Keratinocyte (primary cell): Measurements from ENCODE around the gene ENPP6. TPM values are rescaled to one million over a fixed set of nuclear protein-coding genes. Genes with fewer than 3 reads are reported as not detected.

ENCODE experiments used
- DNase-seq: peaks from one replicate; pipeline ENCODE4 v3.0.0-alpha.2; 2011; ENCODE audit warnings: low read depth, missing footprints, low spot score
- FAIRE-seq: peaks from 2 replicates; lab custom pipeline; 2011; peaks lifted over from hg19 to GRCh38; lab: Jason Lieb, UNC
- H2AFZ ChIP-seq: 2 replicates; pipeline ENCODE4 v1.6.0; 2012; ENCODE audit warnings: low read length, control low read depth, inconsistent platforms; ENCODE audit not compliant: control insufficient read depth
- H3K27ac ChIP-seq: 2 replicates; pipeline ENCODE4 v1.5.1; 2011; ENCODE audit warnings: low read length; ENCODE audit not compliant: control insufficient read depth, insufficient read depth
- H3K27me3 ChIP-seq: 3 replicates; pipeline ENCODE4 v1.6.0; 2011; ENCODE audit warnings: low read length; ENCODE audit not compliant: control insufficient read depth, insufficient read depth; ENCODE audit errors: extremely low read depth
- H3K36me3 ChIP-seq, 2 experiments: 2 replicates in 1 of 2; 3 replicates in 1 of 2; pipeline ENCODE4 v1.5.1; 2011; ENCODE audit warnings: low read length in 2 of 2, mild to moderate bottlenecking in 1 of 2; ENCODE audit not compliant: control insufficient read depth in 2 of 2, insufficient read depth in 2 of 2; ENCODE audit errors: extremely low read depth in 1 of 2
- H3K4me1 ChIP-seq: 3 replicates; pipeline ENCODE4 v1.5.1; 2011; ENCODE audit warnings: low read length; ENCODE audit not compliant: control insufficient read depth, insufficient read depth; ENCODE audit errors: extremely low read depth
- H3K4me2 ChIP-seq: 3 replicates; pipeline ENCODE4 v1.6.0; 2011; ENCODE audit warnings: low read depth, low read length; ENCODE audit not compliant: control insufficient read depth, insufficient read depth; ENCODE audit errors: extremely low read depth
- H3K4me3 ChIP-seq, 3 experiments: fragments of 200-600 bp in 1 of 3; sonication (generic) in 1 of 3; 2 replicates in 2 of 3; 3 replicates in 1 of 3; pipeline ENCODE4 v1.5.1; 2011 to 2016; ENCODE audit warnings: low read length in 3 of 3, mild to moderate bottlenecking in 3 of 3, control low read depth in 2 of 3, inconsistent platforms in 1 of 3, low read depth in 1 of 3, mixed read lengths in 1 of 3, mixed run types in 1 of 3, moderate library complexity in 1 of 3; ENCODE audit not compliant: control insufficient read depth in 2 of 3, insufficient read depth in 2 of 3; ENCODE audit errors: extremely low read depth in 1 of 3
- H3K79me2 ChIP-seq: 2 replicates; pipeline ENCODE4 v1.6.0; 2012; ENCODE audit warnings: low read length; ENCODE audit not compliant: control insufficient read depth, insufficient read depth
- H3K9ac ChIP-seq: 3 replicates; pipeline ENCODE4 v1.6.0; 2011; ENCODE audit warnings: low read length; ENCODE audit not compliant: control insufficient read depth, insufficient read depth; ENCODE audit errors: extremely low read depth
- H3K9me1 ChIP-seq: 3 replicates; pipeline ENCODE4 v1.6.0; 2011; ENCODE audit warnings: low read length; ENCODE audit not compliant: control insufficient read depth, insufficient read depth; ENCODE audit errors: extremely low read depth
- H3K9me3 ChIP-seq: 2 replicates; pipeline ENCODE4 v1.5.1; 2012; ENCODE audit warnings: low read depth, low read length; ENCODE audit not compliant: control insufficient read depth
- H4K20me1 ChIP-seq: 3 replicates; pipeline ENCODE4 v1.6.0; 2011; ENCODE audit warnings: low read length; ENCODE audit not compliant: control insufficient read depth, insufficient read depth; ENCODE audit errors: extremely low read depth
- EZH2 ChIP-seq: IDR thresholded peaks from one replicate; pipeline ENCODE4 v1.6.1; 2012; ENCODE audit warnings: inconsistent platforms, mild to moderate bottlenecking, low read length, moderate library complexity
- dilution Hi-C: fragments of 300-500 bp; cut with MboI; formaldehyde crosslinking; loops from one replicate; pipeline ENCODE4 v1.7.0; 2020; ENCODE audit warnings: low sequenced_read_pairs; ENCODE audit not compliant: extremely low pct_ligation_motif_present
- polyA plus RNA-seq, 5 experiments: library from polyadenylated mRNA; depleted of rRNA in 3 of 5; stranded (reverse) in 3 of 5; stranded (forward) in 1 of 5; unstranded in 1 of 5; fragments of >200 nt; gene quantifications; 1 replicate in 1 of 5; 2 replicates in 3 of 5; 3 replicates in 1 of 5; pipeline versions ENCODE4 v1.2.1 to v1.2.3, GENCODE V29; 2011 to 2012; ENCODE audit warnings: missing spikeins in 2 of 5, low read depth in 1 of 5, low replicate concordance in 1 of 5
- TF ChIP-seq, protein P1 (sequence below), 3 experiments: IDR thresholded peaks in 1 of 3; conservative IDR thresholded peaks in 1 of 3; optimal IDR thresholded peaks in 1 of 3; 2 replicates in 2 of 3; 3 replicates in 1 of 3; pipeline versions ENCODE3 to v1.5.1; 2011; ENCODE audit warnings: low read length in 3 of 3, mild to moderate bottlenecking in 3 of 3, moderate library complexity in 2 of 3, control low read depth in 1 of 3, inconsistent platforms in 1 of 3; ENCODE audit not compliant: insufficient read depth in 2 of 3; ENCODE audit errors: extremely low read depth in 1 of 3

The ENPP6 gene
- polyA plus RNA-seq, 1 donor (not counting 4 experiments of a cell fraction or from before 2014, with no cell fraction given) = not detected

GRCh38 chr4:184153781-184154180, 63.9 kb downstream of the ENPP6 start:
- dilution Hi-C loops = no loop called here
- Histone ChIP-seq H3K9me3 (no peaks in the 10 kb centered on the region), H3K9me1 (no peaks in the 10 kb centered on the region), H3K4me1 (no peaks in the 10 kb centered on the region), H3K4me3 (no peak overlapping the region), H3K4me2 (no peak overlapping the region), H3K36me3 (no peaks in the 10 kb centered on the region), H3K9ac (no peak overlapping the region), H4K20me1 (no peaks in the 10 kb centered on the region), H3K79me2 (no peaks in the 10 kb centered on the region), H3K27ac (no peak overlapping the region), H3K27me3 (no peaks in the 10 kb centered on the region), H2AFZ (no peak overlapping the region)
- DNase-seq = no peak
- FAIRE-seq = no peak
- TF ChIP-seq, protein P1, sequence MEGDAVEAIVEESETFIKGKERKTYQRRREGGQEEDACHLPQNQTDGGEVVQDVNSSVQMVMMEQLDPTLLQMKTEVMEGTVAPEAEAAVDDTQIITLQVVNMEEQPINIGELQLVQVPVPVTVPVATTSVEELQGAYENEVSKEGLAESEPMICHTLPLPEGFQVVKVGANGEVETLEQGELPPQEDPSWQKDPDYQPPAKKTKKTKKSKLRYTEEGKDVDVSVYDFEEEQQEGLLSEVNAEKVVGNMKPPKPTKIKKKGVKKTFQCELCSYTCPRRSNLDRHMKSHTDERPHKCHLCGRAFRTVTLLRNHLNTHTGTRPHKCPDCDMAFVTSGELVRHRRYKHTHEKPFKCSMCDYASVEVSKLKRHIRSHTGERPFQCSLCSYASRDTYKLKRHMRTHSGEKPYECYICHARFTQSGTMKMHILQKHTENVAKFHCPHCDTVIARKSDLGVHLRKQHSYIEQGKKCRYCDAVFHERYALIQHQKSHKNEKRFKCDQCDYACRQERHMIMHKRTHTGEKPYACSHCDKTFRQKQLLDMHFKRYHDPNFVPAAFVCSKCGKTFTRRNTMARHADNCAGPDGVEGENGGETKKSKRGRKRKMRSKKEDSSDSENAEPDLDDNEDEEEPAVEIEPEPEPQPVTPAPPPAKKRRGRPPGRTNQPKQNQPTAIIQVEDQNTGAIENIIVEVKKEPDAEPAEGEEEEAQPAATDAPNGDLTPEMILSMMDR (optimal IDR thresholded peaks at IDR 0.05 in 1 of 3, IDR thresholded peaks at IDR 0.05 in 1 of 3, conservative IDR thresholded peaks at IDR 0.05 in 1 of 3; ENCODE audit: extremely low read depth in 1 of 3, insufficient read depth in 2 of 3, low read length in 3 of 3) = no peak
- no peak for TF ChIP-seq EZH2

DNA sequence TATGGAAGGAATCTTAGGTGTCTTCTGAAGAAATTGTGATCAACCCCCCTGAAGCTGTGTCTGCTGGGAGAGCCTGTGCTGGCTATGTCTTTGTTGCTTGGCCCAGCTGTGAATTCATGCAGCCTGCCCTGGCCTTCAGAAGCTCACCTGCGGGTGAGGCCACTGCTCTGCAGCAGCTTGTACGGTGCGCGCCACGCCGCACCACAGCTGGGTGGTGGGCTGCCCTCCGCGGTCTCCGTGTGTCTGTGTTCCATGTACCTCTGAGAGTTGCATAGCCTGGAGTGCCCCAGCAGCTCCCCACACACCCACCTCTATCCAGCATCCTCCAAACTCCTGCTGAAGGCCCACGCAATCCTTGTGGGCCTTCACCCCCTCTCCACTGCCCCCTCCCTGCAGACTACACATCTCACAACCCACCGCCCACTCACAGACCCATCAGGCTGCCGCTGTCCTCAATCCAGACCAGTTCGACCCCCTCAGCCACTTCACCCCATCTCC, 65.6 kb downstream of the ENPP6 start:
- no peak overlapping the region for H2AFZ ChIP-seq
- no peaks in the 10 kb centered on the region for H3K9me3 ChIP-seq
- H3K9me1 ChIP-seq = no peaks in the 10 kb centered on the region
- H3K36me3 ChIP-seq = no peaks in the 10 kb centered on the region
- TF ChIP-seq, protein P1 (optimal IDR thresholded peaks at IDR 0.05 in 1 of 3, IDR thresholded peaks at IDR 0.05 in 1 of 3, conservative IDR thresholded peaks at IDR 0.05 in 1 of 3; ENCODE audit: extremely low read depth in 1 of 3, insufficient read depth in 2 of 3, low read length in 3 of 3) = no peak
- TF ChIP-seq EZH2 = no peak
- no peaks in the 10 kb centered on the region for H4K20me1 ChIP-seq
- no peak overlapping the region for H3K27ac ChIP-seq
- H3K4me1 ChIP-seq = no peaks in the 10 kb centered on the region
- DNase-seq = no peak
- dilution Hi-C loops = no loop called here
- H3K4me2 ChIP-seq = no peak overlapping the region
- no peak overlapping the region for H3K9ac ChIP-seq
- no peaks in the 10 kb centered on the region for H3K27me3 ChIP-seq
- no peak for FAIRE-seq
- H3K4me3 ChIP-seq = no peak overlapping the region
- no peaks in the 10 kb centered on the region for H3K79me2 ChIP-seq
